Brain microvascular endothelial cell (primary cell): Measurements from ENCODE around the gene LCE2D.

ENCODE experiments used
- DNase-seq: peaks from one replicate; pipeline ENCODE4 v3.0.0-alpha.2; 2020
- H3K27ac ChIP-seq: fragments of 250-450 bp; sonication (Bioruptor Pico); 2 replicates; pipeline ENCODE4 v1.5.1; 2020; ENCODE audit warnings: mild to moderate bottlenecking, moderate library complexity
- H3K27me3 ChIP-seq: fragments of 250-450 bp; sonication (Bioruptor Pico); replicated peaks from 2 replicates; pipeline ENCODE4 v1.5.1; 2020; ENCODE audit warnings: mild to moderate bottlenecking
- H3K36me3 ChIP-seq: fragments of 250-450 bp; sonication (Bioruptor Pico); replicated peaks from 2 replicates; pipeline ENCODE4 v1.5.1; 2020; ENCODE audit warnings: mild to moderate bottlenecking
- H3K4me3 ChIP-seq: 2 replicates; pipeline ENCODE4 v1.5.1; 2011; ENCODE audit warnings: low read depth, mild to moderate bottlenecking, control low read depth, low read length, moderate library complexity
- in situ Hi-C: cut with HindIII; loops from 2 replicates; pipeline ENCODE4 v1.10.0; 2017; ENCODE audit warnings: low sequenced_read_pairs, low pct_ligation_motif_present
- TF ChIP-seq, protein P1 (sequence below): IDR thresholded peaks from 2 replicates; pipeline ENCODE4 v1.5.1; 2011; ENCODE audit warnings: low read depth, mild to moderate bottlenecking, moderate library complexity, low read length, control low read depth, inconsistent platforms; ENCODE audit errors: missing control alignments

Gene LCE2D

DNA sequence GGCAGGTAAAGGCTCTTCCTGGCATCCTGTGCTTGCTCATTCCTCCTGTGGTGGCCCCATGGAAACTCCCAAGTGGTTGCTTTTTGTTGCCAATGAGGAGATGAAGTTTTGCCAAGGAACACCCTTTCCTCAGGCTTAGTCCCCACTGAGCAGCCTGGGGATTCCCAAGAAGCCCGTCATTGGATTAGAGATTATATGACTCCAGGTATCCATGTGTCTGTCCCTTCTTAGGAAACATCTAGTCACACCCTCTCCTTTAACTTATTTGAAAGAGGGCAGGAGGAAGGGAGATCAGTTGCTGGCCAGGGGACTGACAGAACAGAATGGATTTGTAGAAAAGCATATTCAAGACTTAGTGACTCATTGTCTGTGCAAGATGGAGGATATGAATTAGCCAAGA, 36.4 kb upstream of the LCE2D start:
- Histone ChIP-seq H3K27me3 (no peaks in the 10 kb centered on the region), H3K27ac (no peak overlapping the region), H3K36me3 (no peaks in the 10 kb centered on the region), H3K4me3 (no peak overlapping the region)
- in situ Hi-C loops: no loop called here
- TF ChIP-seq, protein P1, sequence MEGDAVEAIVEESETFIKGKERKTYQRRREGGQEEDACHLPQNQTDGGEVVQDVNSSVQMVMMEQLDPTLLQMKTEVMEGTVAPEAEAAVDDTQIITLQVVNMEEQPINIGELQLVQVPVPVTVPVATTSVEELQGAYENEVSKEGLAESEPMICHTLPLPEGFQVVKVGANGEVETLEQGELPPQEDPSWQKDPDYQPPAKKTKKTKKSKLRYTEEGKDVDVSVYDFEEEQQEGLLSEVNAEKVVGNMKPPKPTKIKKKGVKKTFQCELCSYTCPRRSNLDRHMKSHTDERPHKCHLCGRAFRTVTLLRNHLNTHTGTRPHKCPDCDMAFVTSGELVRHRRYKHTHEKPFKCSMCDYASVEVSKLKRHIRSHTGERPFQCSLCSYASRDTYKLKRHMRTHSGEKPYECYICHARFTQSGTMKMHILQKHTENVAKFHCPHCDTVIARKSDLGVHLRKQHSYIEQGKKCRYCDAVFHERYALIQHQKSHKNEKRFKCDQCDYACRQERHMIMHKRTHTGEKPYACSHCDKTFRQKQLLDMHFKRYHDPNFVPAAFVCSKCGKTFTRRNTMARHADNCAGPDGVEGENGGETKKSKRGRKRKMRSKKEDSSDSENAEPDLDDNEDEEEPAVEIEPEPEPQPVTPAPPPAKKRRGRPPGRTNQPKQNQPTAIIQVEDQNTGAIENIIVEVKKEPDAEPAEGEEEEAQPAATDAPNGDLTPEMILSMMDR: no peak
- DNase-seq: no peak

DNA sequence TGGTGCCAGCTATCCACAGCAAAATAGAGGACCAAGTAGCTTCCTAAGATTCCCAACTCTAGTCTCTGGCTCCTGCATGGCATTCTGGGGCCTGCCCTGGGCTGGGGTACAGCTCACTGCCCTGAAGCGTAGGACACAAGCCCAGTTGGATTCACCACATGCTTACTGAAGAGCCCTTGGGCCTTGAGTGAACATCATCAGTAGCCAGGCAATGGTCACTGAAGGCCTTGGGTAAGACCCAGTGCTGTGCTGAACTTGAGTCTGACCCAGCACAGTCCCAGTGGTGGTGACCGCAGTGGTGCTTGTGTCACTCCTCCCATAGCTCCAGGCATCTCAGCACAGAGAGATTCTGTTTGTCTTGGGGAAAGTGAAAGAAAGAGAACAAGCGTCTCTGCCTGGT, 32.6 kb upstream of the LCE2D start:
- no peak for DNase-seq
- H3K36me3 ChIP-seq: no peaks in the 10 kb centered on the region
- in situ Hi-C loops: no loop called here
- H3K4me3 ChIP-seq: no peak overlapping the region
- TF ChIP-seq, protein P1: no peak
- no peak overlapping the region for H3K27ac ChIP-seq
- H3K27me3 ChIP-seq: no peaks in the 10 kb centered on the region

DNA sequence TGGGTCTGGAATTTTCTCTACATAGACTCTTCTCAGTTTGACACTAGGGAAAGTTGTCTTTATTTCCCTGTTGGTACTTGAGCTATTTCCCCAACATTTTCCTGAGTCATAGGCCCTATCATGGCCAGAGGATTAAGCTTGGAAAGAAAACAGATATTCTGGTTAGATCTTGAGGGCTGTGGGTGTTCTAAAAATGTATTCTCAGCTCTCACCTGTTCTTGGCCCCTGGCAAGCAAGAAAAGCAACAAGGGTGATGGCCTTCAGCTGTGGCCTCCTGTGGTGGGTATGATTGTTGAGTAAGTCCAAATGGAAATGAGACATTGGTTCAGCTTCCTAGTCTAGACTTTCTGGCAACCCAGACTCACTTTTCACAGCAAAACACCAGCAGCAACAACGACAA, 22.8 kb upstream of the LCE2D start:
- no peak for DNase-seq
- Histone ChIP-seq H3K36me3 (no peaks in the 10 kb centered on the region), H3K27ac (no peak overlapping the region), H3K4me3 (no peak overlapping the region), H3K27me3 (no peaks in the 10 kb centered on the region)
- in situ Hi-C loops: no loop called here
- TF ChIP-seq, protein P1: no peak

DNA sequence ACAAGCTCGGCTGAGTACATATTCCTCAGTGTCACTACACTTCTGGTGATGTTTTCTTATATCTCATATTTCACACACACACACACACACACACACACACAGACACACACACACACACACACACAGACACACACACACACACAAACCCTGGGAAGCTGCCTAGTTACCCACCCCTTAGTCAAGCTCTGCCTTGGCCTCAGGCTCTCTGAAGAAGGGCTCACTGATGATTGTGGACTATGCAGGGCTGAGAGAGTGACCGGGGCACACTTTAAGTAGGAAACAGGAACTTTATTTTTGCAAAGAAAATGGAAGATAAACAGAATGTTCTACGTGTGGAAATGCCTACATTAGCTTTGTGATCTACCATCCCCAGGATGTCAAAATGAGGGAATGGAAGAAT, 19.2 kb upstream of the LCE2D start:
- no peak overlapping the region for H3K27ac ChIP-seq
- in situ Hi-C loops: no loop called here

DNA sequence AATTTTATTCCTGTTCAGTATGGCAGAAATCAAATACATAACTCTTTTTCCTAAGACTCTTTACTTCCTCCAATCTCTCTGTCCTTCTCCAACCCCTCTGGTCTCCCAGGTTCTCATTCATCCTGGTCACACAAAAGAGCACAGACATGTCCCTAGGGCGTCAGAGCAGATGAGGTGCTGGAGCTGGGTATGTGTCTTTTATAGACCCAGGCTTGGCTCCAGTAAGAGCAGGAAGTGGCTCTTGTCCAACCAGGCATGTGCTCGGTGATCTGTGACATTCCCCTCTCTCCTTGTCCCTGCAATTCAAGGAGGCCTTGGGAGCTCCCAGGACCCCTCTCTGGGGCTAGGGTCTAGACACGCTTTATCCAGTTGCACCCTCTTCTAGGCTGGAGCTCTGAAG, 18.0 kb upstream of the LCE2D start:
- H3K27ac ChIP-seq: no peak overlapping the region
- no peaks in the 10 kb centered on the region for H3K27me3 ChIP-seq
- H3K36me3 ChIP-seq: no peaks in the 10 kb centered on the region
- TF ChIP-seq, protein P1: no peak
- in situ Hi-C loops: no loop called here
- DNase-seq: no peak
- no peak overlapping the region for H3K4me3 ChIP-seq

More for the DNA sequence above, 19.2 kb upstream of the LCE2D start:
- Histone ChIP-seq H3K27me3 (no peaks in the 10 kb centered on the region), H3K36me3 (no peaks in the 10 kb centered on the region), H3K4me3 (no peak overlapping the region)
- TF ChIP-seq, protein P1: no peak
- DNase-seq: no peak

DNA sequence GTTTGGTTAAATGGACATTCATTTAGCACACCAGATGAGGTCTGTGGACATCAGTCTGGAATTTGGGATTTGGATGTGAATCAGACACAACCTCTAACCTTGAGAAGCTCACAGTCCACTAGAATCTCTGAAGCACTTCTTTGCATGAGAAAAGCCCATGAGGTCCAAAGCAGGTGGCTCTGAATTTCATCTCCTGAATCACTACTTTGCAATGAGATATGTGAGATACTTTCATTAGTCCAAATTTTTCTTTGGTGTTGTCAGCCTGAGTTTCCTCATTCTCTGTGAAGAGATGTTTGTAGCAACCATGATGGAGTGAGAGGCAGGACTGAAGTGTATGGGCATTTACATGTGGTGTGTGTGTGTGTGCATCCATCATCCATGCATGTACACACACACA, 16.5 kb upstream of the LCE2D start:
- DNase-seq: no peak
- Histone ChIP-seq H3K27me3 (no peaks in the 10 kb centered on the region), H3K27ac (no peak overlapping the region), H3K36me3 (no peaks in the 10 kb centered on the region), H3K4me3 (no peak overlapping the region)
- TF ChIP-seq, protein P1: no peak
- in situ Hi-C loops: no loop called here
